Vagina (tissue), 2 donors: ENCODE data around the gene SQSTM1.

Experiments used
- POLR2A ChIP-seq, 2 donors: fragments of 450-650 bp; IDR thresholded peaks; one replicate each; pipeline ENCODE4 v1.6.1; 2017; ENCODE audit warnings: antibody characterized with exemption in 2 of 2, mild to moderate bottlenecking in 2 of 2, moderate library complexity in 2 of 2
- POLR2AphosphoS5 ChIP-seq, 2 donors: sonication (generic); formaldehyde crosslinking; IDR thresholded peaks; one replicate each; pipeline ENCODE4 v1.9.0; 2017; ENCODE audit warnings: antibody characterized with exemption in 2 of 2, mild to moderate bottlenecking in 2 of 2, low read depth in 1 of 2; ENCODE audit not compliant: insufficient read depth in 1 of 2
- TF ChIP-seq, protein P1 (sequence below), 3 experiments: fragments of 450-650 bp in 2 of 3; fragments of 200-600 bp in 1 of 3; sonication (generic) in 1 of 3; IDR thresholded peaks; one replicate each; pipeline ENCODE4 v1.5.1; 2017 to 2019; ENCODE audit warnings: antibody characterized with exemption in 3 of 3, mild to moderate bottlenecking in 2 of 3, moderate library complexity in 2 of 3

DNA sequence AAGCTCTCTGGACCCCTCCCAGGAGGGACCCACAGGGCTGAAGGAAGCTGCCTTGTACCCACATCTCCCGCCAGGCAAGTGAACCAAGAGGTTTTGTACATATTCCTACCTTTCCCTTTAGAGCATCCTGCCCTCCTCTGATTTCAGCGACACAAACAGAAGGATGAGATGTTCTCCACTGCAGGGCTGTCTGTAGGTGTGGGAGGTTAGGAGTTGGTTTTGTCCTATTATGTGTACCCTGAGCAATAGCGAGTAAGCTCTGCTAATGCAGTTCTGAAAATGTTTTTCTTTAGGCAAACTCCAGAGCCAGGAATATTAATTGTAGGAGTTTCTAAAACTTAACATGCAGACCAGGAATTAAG, 13.0 kb downstream of the SQSTM1 start:
- TF ChIP-seq, protein P1, sequence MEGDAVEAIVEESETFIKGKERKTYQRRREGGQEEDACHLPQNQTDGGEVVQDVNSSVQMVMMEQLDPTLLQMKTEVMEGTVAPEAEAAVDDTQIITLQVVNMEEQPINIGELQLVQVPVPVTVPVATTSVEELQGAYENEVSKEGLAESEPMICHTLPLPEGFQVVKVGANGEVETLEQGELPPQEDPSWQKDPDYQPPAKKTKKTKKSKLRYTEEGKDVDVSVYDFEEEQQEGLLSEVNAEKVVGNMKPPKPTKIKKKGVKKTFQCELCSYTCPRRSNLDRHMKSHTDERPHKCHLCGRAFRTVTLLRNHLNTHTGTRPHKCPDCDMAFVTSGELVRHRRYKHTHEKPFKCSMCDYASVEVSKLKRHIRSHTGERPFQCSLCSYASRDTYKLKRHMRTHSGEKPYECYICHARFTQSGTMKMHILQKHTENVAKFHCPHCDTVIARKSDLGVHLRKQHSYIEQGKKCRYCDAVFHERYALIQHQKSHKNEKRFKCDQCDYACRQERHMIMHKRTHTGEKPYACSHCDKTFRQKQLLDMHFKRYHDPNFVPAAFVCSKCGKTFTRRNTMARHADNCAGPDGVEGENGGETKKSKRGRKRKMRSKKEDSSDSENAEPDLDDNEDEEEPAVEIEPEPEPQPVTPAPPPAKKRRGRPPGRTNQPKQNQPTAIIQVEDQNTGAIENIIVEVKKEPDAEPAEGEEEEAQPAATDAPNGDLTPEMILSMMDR (IDR thresholded peaks at IDR 0.05) = no peak
- TF ChIP-seq POLR2A (IDR thresholded peaks at IDR 0.05) (no peak), POLR2AphosphoS5 (IDR thresholded peaks at IDR 0.05; ENCODE audit: insufficient read depth in 1 of 2, low read depth in 1 of 2) (no peak)
